GM08714 (cell line): Measurements from ENCODE around the gene ARMC5.
"Not testable (repeated sequence)": the region's sequence is repeated elsewhere in the genome, so short reads cannot be mapped to it uniquely, and the experiment has no call there.

Experiments
- H3K4me3 ChIP-seq: fragments of 200-500 bp; sonication (Bioruptor generic); 2 replicates; pipeline ENCODE4 v1.5.1; 2014; ENCODE audit warnings: mild to moderate bottlenecking, low read length, inconsistent platforms
- ZNF274 ChIP-seq: IDR thresholded peaks from 2 replicates; pipeline ENCODE4 v1.6.1; 2012; ENCODE audit warnings: mild to moderate bottlenecking, low read depth, low read length

Gene ARMC5

GRCh38 chr16:31458844-31459686 is at the start of gene ARMC5:
ARMC5 (plus strand) TSS chr16:31459501; CDS start chr16:31459525, 24 bp downstream.
- TF ChIP-seq ZNF274: no peak
- peak within 1 kb of the TSS; percentile 92 for H3K4me3 ChIP-seq

- no peak for TF ChIP-seq ZNF274
- H3K4me3 ChIP-seq: no peak overlapping the region
Observed at GRCh38 chr16:31410082-31410481, 49.2 kb upstream of the ARMC5 start.

GRCh38 chr16:31411024-31411844 is 48.1 kb upstream of the ARMC5 start:
- TF ChIP-seq ZNF274: no peak
- H3K4me3 ChIP-seq: no peak overlapping the region

- no peak for TF ChIP-seq ZNF274
- H3K4me3 ChIP-seq: no peak overlapping the region
Observed at GRCh38 chr16:31412750-31413149, 46.6 kb upstream of the ARMC5 start.

GRCh38 chr16:31413381-31413780 is 45.9 kb upstream of the ARMC5 start:
- no peak for TF ChIP-seq ZNF274
- H3K4me3 ChIP-seq: no peak overlapping the region

GRCh38 chr16:31413943-31414342 is 45.4 kb upstream of the ARMC5 start:
- no peak for TF ChIP-seq ZNF274
- no peak overlapping the region for H3K4me3 ChIP-seq

GRCh38 chr16:31414706-31415105 is 44.6 kb upstream of the ARMC5 start:
- no peak overlapping the region for H3K4me3 ChIP-seq
- no peak for TF ChIP-seq ZNF274

- TF ChIP-seq ZNF274: no peak
- H3K4me3 ChIP-seq: no peak overlapping the region
Observed at GRCh38 chr16:31416371-31416770, 42.9 kb upstream of the ARMC5 start.

- not testable (repeated sequence) for H3K4me3 ChIP-seq
Observed at GRCh38 chr16:31417036-31417435, 42.3 kb upstream of the ARMC5 start.

- no peak for TF ChIP-seq ZNF274
- no peak overlapping the region for H3K4me3 ChIP-seq
Observed at GRCh38 chr16:31417916-31418315, 41.4 kb upstream of the ARMC5 start.

- TF ChIP-seq ZNF274: no peak
- no peak overlapping the region for H3K4me3 ChIP-seq
Observed at GRCh38 chr16:31420037-31420436, 39.3 kb upstream of the ARMC5 start.

- H3K4me3 ChIP-seq: no peak overlapping the region
- peak; percentile 55 for TF ChIP-seq ZNF274
Observed at GRCh38 chr16:31421587-31421986, 37.7 kb upstream of the ARMC5 start.

GRCh38 chr16:31423241-31423640 is 36.1 kb upstream of the ARMC5 start:
- TF ChIP-seq ZNF274: no peak
- H3K4me3 ChIP-seq: no peak overlapping the region

- no peak for TF ChIP-seq ZNF274
- no peak overlapping the region for H3K4me3 ChIP-seq
Observed at GRCh38 chr16:31423801-31424200, 35.5 kb upstream of the ARMC5 start.

GRCh38 chr16:31427441-31428278 is 31.6 kb upstream of the ARMC5 start:
- H3K4me3 ChIP-seq: no peak overlapping the region
- no peak for TF ChIP-seq ZNF274
